Stimulated activated CD4-positive, alpha-beta T cell treated with anti-CD3 and anti-CD28 coated beads, Interleukin-15, amount 100 ng/mL, for 48 hours (primary cell): ENCODE data around the gene FPGS.
"Not testable (repeated sequence)": the region's sequence is repeated elsewhere in the genome, so short reads cannot be mapped to it uniquely, and the experiment has no call there.

ENCODE experiments used
- DNase-seq, 2 donors: peaks; one replicate each; pipeline ENCODE4 v3.0.0-alpha.2; 2020; ENCODE audit warnings: low read depth in 2 of 2

FPGS gene

GRCh38 chr9:127771570-127772189 is 31.0 kb upstream of the FPGS start:
- no peak for DNase-seq

GRCh38 chr9:127772603-127773002 is 30.1 kb upstream of the FPGS start:
- DNase-seq: no peak

- DNase-seq: no peak
Measured at GRCh38 chr9:127773272-127773671, 29.4 kb upstream of the FPGS start.

- no peak for DNase-seq
Measured at GRCh38 chr9:127773981-127774380, 28.7 kb upstream of the FPGS start.

- peak; percentile 61 to 75 for DNase-seq
Measured at GRCh38 chr9:127776195-127776923, 26.3 kb upstream of the FPGS start.

GRCh38 chr9:127776924-127777289 is 25.8 kb upstream of the FPGS start:
- no peak for DNase-seq

GRCh38 chr9:127777368-127777980 is 25.2 kb upstream of the FPGS start:
- no peak for DNase-seq

GRCh38 chr9:127778280-127779135 is 24.2 kb upstream of the FPGS start, which contains the start of gene SH2D3C:
SH2D3C (minus strand) TSS chr9:127778666; CDS start chr9:127778627, 39 bp downstream.
- no peak for DNase-seq

- peak; percentile 58 for DNase-seq
Measured at GRCh38 chr9:127779136-127779981, 23.3 kb upstream of the FPGS start.

- DNase-seq: no peak
Measured at GRCh38 chr9:127780126-127780885, 22.4 kb upstream of the FPGS start.

GRCh38 chr9:127780909-127781308 is 21.8 kb upstream of the FPGS start:
- DNase-seq: not testable (repeated sequence)

GRCh38 chr9:127781806-127782205 is 20.9 kb upstream of the FPGS start:
- DNase-seq: no peak

- peak in 1 of 2 donors; percentile 59 for DNase-seq
Measured at GRCh38 chr9:127783111-127784008, 19.3 kb upstream of the FPGS start.

GRCh38 chr9:127785023-127785932 is 17.4 kb upstream of the FPGS start:
- DNase-seq: peak; percentile 78 to 85

GRCh38 chr9:127785933-127786772 is 16.5 kb upstream of the FPGS start, which contains the start of gene CDK9:
CDK9 (plus strand) TSS chr9:127786034; CDS start chr9:127786149, 115 bp downstream.
- peak; percentile 86 to 92 for DNase-seq

- DNase-seq: no peak
Measured at GRCh38 chr9:127786773-127787104, 15.9 kb upstream of the FPGS start.

- DNase-seq: peak; percentile 72 to 76
Measured at GRCh38 chr9:127788337-127789011, 14.2 kb upstream of the FPGS start.
